Measurements from ENCODE around the gene BTBD9. TPM values are rescaled to one million over a fixed set of nuclear protein-coding genes. Genes with fewer than 3 reads are reported as not detected.

Gene BTBD9
- total and polyA plus RNA-seq, 9 of the 15 experiments (the other 6 are each of a cell fraction or from before 2014, with no cell fraction given): 0.08 to 1.6 (median 0.58) TPM

GRCh38 chr6:38209371-38210260 is 430.1 kb downstream of the BTBD9 start:
- Histone ChIP-seq H3K27me3 (ENCODE audit: control insufficient read depth in 2 of 2, insufficient read depth in 2 of 2, low read length in 2 of 2) (peaks cover 17 to 38% of the 10 kb centered on the region in 2 experiments), H3K36me3 (ENCODE audit: control insufficient read depth, insufficient read depth, low read length) (no peaks in the 10 kb centered on the region), H2AFZ (ENCODE audit: low read depth, low read length) (no peak overlapping the region), H4K20me1 (replicated peaks; ENCODE audit: control insufficient read depth, insufficient read depth, low read length) (no peaks in the 10 kb centered on the region; the same call in 1 of the 2 replicates), H3K9me1 (ENCODE audit: control insufficient read depth, insufficient read depth, low read length) (no peaks in the 10 kb centered on the region), H3K27ac (ENCODE audit: extremely low read depth, low read depth, low read length) (no peak overlapping the region), H3K9me3 (replicated peaks; ENCODE audit: control insufficient read depth, insufficient read depth, low read depth, low read length) (no peaks in the 10 kb centered on the region), H3K4me3 (no peak overlapping the region), H3K4me1 (replicated peaks in 1 of 2; ENCODE audit: control insufficient read depth in 2 of 2, insufficient read depth in 2 of 2, low read length in 2 of 2) (no peaks in the 10 kb centered on the region), H3K4me2 (ENCODE audit: insufficient read depth, low read length) (no peak overlapping the region), H3K79me2 (ENCODE audit: control insufficient read depth, insufficient read depth, low read length) (no peaks in the 10 kb centered on the region), H3K9ac (ENCODE audit: insufficient read depth in 1 of 2, low read depth in 2 of 2, low read length in 2 of 2) (no peak overlapping the region)
- DNase-seq (ENCODE audit: extremely low read depth in 1 of 4, low spot score in 3 of 4) (no peak), FAIRE-seq (no peak), ATAC-seq (no peak)
- 2% methylated on average over 18 of the region's 18 CpGs for WGBS (ENCODE audit: insufficient coverage, low coverage, missing lambda C conversion rate)
- ChIA-PET POLR2A (interaction anchor here (0.5 to 3.3 kb wide), 4 partner anchors 10 to 1460 kb away, joined by 3 to 13 read pairs (median 5); no protein-coding TSS in a partner anchor), CTCF (ENCODE audit: low intra/inter-chr PET ratio) (no interaction called here)
- intact Hi-C loops (cut with micrococcal nuclease): no loop called here
- in situ Hi-C loops (cut with MboI): no loop called here
- BruUV-seq (replicated peaks): no TSS peak
- TF ChIP-seq JUN (IDR thresholded peaks at IDR 0.05; ENCODE audit: borderline replicate concordance, low read depth, low read length) (no peak), JUN (CRISPR knock-in tag; IDR thresholded peaks at IDR 0.05; ENCODE audit: borderline replicate concordance) (no peak), E2F5 (CRISPR knock-in tag; IDR thresholded peaks at IDR 0.05) (no peak), ZNF384 (IDR thresholded peaks at IDR 0.05; ENCODE audit: low read depth, low read length) (no peak), SUPT5H (IDR thresholded peaks at IDR 0.05) (no peak), TOE1 (IDR thresholded peaks at IDR 0.05; ENCODE audit: borderline replicate concordance) (no peak), TOE1 (CRISPR knock-in tag; IDR thresholded peaks at IDR 0.05; ENCODE audit: borderline replicate concordance, low read depth) (no peak), ZNF436 (CRISPR knock-in tag; IDR thresholded peaks at IDR 0.05) (no peak), CHD1 (IDR thresholded peaks at IDR 0.05; ENCODE audit: low read length) (no peak), MECOM (CRISPR knock-in tag; IDR thresholded peaks at IDR 0.05) (no peak), PCBP2 (IDR thresholded peaks at IDR 0.05; ENCODE audit: low read depth, low read length, poor library complexity, severe bottlenecking) (no peak), ZFP1 (CRISPR knock-in tag; IDR thresholded peaks at IDR 0.05) (no peak), SPI1 (IDR thresholded peaks at IDR 0.05; ENCODE audit: borderline replicate concordance, low read depth, low read length) (no peak), PCBP1 (IDR thresholded peaks at IDR 0.05; ENCODE audit: low read depth, low read length, poor library complexity, severe bottlenecking) (no peak), STAT6 (CRISPR knock-in tag; IDR thresholded peaks at IDR 0.05) (no peak), ELF1 (tag; IDR thresholded peaks at IDR 0.05) (no peak), ZNF785 (CRISPR knock-in tag; IDR thresholded peaks at IDR 0.05) (no peak), CHD2 (IDR thresholded peaks at IDR 0.05; ENCODE audit: low read depth, low read length) (no peak), ZNF707 (CRISPR knock-in tag; conservative IDR thresholded peaks at IDR 0.05) (no peak), MCM7 (IDR thresholded peaks at IDR 0.05) (no peak)
